ENCODE data around the gene ZNF22.

Gene ZNF22

GRCh38 chr10:44986670-44987069 is 14.1 kb upstream of the ZNF22 start:
- DNase-seq (ENCODE audit: low read depth) = no peak
- no peak overlapping the region for H3K4me3 ChIP-seq (ENCODE audit: low read depth, low read length)
- no peak for TF ChIP-seq CTCF (IDR thresholded peaks at IDR 0.05; ENCODE audit: control insufficient read depth, extremely low read depth, insufficient read depth)

DNA sequence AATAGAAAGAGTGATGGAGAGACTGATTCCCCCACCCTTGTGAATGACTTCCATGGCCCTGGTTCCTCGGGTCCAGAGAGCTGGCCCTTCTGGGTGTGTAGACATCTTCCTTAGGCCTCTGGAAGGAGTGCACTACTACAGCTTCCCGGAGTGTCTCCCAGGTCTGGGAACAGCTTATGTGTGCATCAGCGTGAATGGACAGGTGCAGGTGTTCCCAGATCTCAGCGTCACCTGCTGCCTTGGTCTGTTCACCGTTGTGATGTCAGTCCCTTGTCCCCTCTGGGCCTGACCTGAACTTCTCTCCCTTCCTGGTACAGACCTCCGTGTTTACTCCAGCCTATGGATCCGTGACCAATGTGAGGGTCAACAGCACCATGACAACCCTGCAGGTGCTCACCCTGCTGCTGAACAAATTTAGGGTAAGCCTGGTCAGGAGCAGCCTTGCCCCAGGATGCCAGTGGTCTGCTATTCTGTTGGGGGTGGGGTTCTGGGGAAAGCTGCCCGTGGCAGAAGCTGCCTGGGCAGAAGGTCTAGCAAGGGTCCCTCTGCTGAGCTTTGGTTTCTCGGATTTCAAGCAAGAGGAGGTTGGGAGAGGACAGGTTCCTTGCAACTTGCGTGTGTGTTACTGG is 11.7 kb upstream of the ZNF22 start:
- H3K4me3 ChIP-seq (ENCODE audit: low read depth, low read length) = no peak overlapping the region
- no peak for DNase-seq (ENCODE audit: low read depth)
- no peak for TF ChIP-seq CTCF (IDR thresholded peaks at IDR 0.05; ENCODE audit: control insufficient read depth, extremely low read depth, insufficient read depth)

GRCh38 chr10:44989597-44990301 is 11.0 kb upstream of the ZNF22 start:
- TF ChIP-seq CTCF (IDR thresholded peaks at IDR 0.05; ENCODE audit: control insufficient read depth, extremely low read depth, insufficient read depth) = no peak
- H3K4me3 ChIP-seq (ENCODE audit: low read depth, low read length) = no peak overlapping the region
- DNase-seq (ENCODE audit: low read depth) = no peak

GRCh38 chr10:44990302-44990655 is 10.4 kb upstream of the ZNF22 start:
- DNase-seq (ENCODE audit: low read depth) = no peak
- H3K4me3 ChIP-seq (ENCODE audit: low read depth, low read length) = no peak overlapping the region
- TF ChIP-seq CTCF (IDR thresholded peaks at IDR 0.05; ENCODE audit: control insufficient read depth, extremely low read depth, insufficient read depth) = no peak

GRCh38 chr10:44990965-44991364 is 9.8 kb upstream of the ZNF22 start:
- H3K4me3 ChIP-seq (ENCODE audit: low read depth, low read length) = no peak overlapping the region
- no peak for DNase-seq (ENCODE audit: low read depth)
- TF ChIP-seq CTCF (IDR thresholded peaks at IDR 0.05; ENCODE audit: control insufficient read depth, extremely low read depth, insufficient read depth) = no peak

- DNase-seq (ENCODE audit: low read depth) = no peak
- no peak for TF ChIP-seq CTCF (IDR thresholded peaks at IDR 0.05; ENCODE audit: control insufficient read depth, extremely low read depth, insufficient read depth)
- H3K4me3 ChIP-seq (ENCODE audit: low read depth, low read length) = no peak overlapping the region
These were observed 9.2 kb upstream of the ZNF22 start for GRCh38 chr10:44991571-44991970.

Measured in LNCaP clone FGC (cell line).